Islet precursor cell (in vitro differentiated cells): ENCODE data around the gene UMPS.
"Not testable (repeated sequence)": the region's sequence is repeated elsewhere in the genome, so short reads cannot be mapped to it uniquely, and the experiment has no call there.

ENCODE experiments used
- DNase-seq: peaks from one replicate; pipeline ENCODE4 v3.0.0-alpha.2; 2018

The UMPS gene

DNA sequence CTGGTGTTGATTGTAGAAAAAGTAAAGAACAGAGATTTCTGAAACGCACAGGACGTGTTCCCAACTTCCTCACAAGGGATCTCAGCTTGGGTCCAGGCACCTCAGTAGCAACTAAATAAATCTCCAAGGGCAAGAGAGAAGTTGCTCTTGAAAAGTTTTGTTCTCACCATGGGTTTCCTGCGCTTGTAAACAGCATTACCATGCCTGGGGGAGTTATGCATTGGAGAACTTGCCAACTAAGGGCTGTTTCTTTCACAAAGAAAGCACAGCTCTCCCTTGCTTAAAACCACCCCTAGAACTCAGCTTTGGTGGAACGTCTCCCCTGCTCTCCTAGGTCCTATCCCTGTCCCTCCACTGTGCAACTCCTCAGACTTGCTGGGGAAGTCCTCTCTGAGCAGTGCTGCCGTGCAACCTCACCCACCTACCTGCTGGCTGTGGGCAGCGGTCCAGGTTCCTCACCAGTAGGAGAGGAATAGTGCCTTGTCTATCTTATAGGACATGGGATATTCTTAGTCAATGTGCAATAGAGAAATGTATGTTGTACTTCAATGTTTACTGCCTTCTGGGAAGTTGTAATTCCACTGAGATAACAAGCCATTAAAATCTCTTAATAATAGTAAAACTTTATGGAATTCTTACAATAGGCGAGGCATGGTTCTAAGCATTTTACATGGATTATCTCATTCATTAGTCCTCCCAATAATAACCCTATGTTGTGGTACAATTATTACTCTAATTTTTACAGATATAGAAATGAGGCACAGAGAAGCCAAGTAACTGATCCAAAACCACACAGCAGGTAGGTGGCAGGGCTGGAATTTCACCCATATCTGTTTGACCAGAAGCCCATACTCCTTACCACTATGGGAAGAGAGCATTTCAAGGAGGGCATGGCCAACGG lies 51.5 kb downstream of the UMPS start:
- DNase-seq, result no peak

DNA sequence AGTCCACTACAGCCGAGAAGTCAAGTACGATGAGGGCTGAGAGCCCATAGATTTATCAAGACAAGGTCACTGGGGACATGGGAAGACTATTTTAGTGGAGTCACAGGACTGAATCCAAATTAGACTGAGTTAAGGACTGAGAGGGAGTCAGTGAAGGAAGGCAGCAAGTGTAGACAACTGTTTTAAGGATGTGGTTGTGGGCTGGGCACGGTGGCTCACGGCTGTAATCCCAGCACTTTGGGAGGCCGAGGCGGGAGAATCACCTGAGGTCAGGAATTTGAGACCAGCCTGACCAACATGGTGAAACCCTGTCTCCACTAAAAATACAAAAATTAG lies 52.1 kb downstream of the UMPS start:
- DNase-seq, result not testable (repeated sequence)

DNA sequence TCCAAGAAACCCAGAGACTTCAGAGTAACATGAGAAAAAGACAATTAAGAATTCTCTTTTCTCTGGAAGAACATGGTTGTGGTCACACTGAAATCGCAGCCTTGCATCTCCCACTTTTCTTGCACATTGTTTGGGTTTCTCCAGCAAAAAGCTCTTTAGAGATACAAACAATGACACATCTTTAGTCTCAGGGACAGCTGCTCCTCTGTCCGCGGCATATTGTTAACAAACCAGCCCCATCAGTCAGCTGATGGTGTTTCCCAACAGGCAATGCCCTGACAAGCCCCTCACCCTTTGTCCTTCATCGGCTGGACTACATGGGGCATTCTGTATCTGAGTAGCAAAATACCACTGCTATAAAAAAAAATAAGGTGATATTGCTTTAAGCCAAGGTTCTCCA lies 53.4 kb downstream of the UMPS start:
- no peak for DNase-seq

GRCh38 chr3:124784686-124785382 lies 54.6 kb downstream of the UMPS start:
- DNase-seq, result no peak

DNA sequence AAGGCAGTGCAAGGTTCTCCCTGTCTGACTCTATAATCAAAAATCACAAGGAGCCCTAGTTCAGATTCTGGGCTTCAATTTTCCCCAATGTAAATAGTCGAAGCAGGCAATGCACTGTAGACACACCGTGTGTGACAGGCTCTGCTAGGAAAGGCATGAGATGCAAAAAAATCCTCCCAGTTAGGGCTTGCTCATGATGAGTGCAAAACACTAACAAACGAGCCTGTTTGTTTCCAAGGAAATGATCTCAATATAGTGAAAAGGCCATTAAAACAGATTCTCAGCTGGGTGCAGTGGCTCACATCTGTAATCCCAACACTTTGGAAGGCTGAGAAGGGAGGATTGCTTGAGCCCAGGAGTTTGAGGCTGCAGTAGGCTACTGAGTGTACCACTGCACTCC lies 55.7 kb downstream of the UMPS start:
- no peak for DNase-seq

- DNase-seq, result no peak
Measured at GRCh38 chr3:124786511-124787241, 56.4 kb downstream of the UMPS start.

DNA sequence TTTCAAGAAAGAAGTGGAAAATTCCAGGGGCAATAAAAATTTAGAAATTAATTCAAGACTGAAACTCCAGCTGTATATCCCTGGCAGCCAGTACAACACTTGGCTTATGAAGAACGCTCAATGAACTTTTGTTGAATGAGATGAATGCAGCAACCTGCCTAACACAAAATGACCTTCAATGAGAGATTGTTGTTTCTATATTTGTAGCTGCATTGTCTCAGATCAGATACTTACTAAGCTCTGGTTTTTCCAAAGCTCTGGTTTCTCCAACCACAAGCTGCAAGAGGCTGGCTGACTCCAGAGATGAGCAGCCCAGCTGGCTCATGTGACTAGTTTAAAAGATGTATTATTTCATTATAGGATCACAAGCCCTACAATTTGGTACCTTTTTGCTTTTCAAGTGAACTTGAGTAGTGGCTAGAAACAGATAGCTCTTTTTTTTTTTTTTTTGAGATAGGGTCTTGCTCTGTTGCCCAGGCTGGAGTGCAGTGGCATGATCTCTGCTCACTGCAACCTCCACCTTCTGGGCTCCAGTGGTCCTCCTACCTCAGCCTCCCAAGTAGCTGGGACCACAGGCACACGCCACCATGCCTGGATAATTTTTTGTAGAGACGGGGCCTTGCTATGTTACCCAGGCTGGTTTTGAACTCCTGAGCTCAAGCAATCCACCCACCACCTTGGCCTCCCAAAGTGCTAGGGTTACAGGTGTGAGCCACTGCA lies 57.4 kb downstream of the UMPS start:
- no peak for DNase-seq

DNA sequence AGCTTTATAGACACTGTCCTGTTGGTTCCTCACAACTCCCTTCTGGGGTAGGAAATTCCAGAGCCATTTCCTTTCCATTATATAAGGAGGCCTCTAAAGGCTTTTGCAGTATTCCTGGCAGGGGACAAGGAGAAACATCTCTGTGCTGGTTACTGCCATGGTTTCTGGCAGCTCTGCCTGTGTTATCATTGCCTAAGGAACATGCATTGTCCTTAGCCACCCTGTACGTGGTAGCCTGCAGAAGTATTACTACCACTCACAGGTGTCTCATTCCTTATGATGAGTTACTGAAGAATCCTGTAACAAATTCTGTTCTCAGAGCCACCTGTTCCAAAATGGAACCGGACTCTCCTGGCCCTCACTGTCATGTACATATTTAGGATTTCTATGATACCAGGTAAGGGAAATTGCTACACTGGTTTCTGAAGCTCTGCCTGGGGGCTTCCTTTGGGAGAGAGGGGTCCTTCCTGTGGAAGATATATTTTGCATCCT lies 58.0 kb downstream of the UMPS start:
- DNase-seq, result no peak

GRCh38 chr3:124789103-124789502 lies 58.9 kb downstream of the UMPS start:
- DNase-seq, result not testable (repeated sequence)

DNA sequence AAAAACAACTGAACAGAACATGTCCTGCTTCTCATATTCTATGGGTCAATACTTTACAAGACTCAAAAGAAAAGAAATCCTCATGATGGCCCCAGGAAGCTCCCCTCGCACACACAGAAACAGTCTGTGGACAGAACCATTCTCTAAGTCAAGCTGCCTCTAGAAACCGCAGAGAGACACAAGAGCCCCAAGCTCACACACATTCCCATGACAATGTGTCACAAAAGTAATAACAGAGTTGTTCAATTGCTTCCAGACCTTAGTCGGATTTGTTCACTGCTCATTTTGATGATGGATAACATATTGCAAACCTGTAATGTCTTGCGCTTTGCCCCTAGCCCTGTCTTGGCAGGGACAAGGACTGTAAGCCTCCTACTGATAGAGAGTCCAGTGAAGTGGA lies 60.9 kb downstream of the UMPS start:
- DNase-seq, result no peak

- DNase-seq, result no peak
Measured at GRCh38 chr3:124791639-124792151, 61.4 kb downstream of the UMPS start.

DNA sequence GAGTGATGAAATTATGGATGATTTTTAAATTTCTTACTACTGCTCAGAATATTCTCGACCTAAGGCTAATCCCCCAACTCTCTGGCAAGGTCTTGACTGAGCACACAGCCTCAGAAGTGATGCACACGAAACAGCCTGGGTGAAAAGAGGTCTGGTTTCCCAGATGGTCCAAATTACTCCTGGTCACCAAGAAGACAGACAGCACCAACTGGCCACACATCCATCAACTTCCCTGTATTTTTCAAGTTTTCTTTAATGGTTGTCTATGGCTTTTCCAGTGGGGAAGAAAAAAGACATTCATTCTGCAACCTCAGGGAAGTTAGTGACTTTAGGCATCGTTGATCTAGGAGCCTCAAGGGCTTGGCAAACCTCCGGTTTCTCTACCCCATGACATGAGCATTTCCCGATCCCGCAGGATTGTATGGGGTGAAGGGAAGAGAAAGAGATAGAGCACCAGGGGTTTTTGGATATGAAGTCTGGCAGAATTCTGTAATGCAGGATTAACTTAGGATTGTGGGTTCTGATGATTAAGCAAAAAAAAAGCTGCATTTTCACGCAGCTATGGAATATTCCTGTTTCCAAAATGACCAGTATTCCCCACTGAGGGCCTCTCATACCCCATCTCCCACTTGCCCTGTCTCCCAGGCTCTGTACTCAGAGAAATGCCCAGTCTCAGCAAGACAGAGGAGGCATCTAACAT lies 62.2 kb downstream of the UMPS start:
- no peak for DNase-seq

- no peak for DNase-seq
Measured at GRCh38 chr3:124793054-124793739, 62.9 kb downstream of the UMPS start.

- DNase-seq, result no peak
Measured at GRCh38 chr3:124796477-124796876, 66.2 kb downstream of the UMPS start.

DNA sequence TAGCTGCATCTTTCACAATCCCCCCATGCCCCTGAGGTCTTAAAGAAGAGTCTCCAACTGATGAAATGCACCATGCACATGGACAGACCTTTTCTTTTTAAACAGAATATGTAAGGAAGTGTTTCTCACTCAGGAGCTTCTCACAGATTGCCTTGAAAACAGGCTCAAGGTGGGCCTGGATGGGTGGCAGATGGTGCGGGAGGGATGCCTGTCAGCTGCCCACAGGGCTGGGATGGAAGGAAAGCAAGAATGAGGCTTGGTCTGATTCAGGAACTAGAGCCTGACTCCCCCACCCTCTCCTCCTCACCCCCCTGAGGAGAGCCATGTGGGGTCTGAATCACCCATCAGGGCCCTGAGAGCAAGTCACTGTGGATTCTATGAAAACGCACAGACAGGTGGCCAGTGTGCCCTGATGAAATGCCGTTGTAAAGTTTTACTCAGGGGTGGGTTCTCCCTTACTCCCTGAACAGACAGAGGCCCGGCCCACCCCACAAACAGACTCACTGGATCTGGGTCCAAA lies 67.2 kb downstream of the UMPS start:
- DNase-seq, result no peak
